Prostate gland (tissue), 2 donors: Measurements from ENCODE around the gene ANGPTL8.

ENCODE experiments used
- CTCF ChIP-seq, 4 experiments: fragments of 200-600 bp in 2 of 4; fragments of 450-650 bp in 2 of 4; sonication (generic) in 2 of 4; IDR thresholded peaks; 1 replicate in 3 of 4; 2 replicates in 1 of 4; pipeline ENCODE4 v1.5.1; 2016 to 2019; ENCODE audit warnings: antibody characterized with exemption in 4 of 4, mild to moderate bottlenecking in 2 of 4, moderate library complexity in 2 of 4
- POLR2AphosphoS5 ChIP-seq: sonication (generic); formaldehyde crosslinking; IDR thresholded peaks from one replicate; pipeline ENCODE4 v1.6.1; 2017; ENCODE audit warnings: antibody characterized with exemption

- TF ChIP-seq POLR2AphosphoS5 (no peak), CTCF (IDR thresholded peaks at IDR 0.05) (no peak)
Observed at GRCh38 chr19:11286312-11286974, 47.0 kb downstream of the ANGPTL8 start.
